Endothelial cell (in vitro differentiated cells): ENCODE data around the gene TUBGCP4. TPM values are rescaled to one million over a fixed set of nuclear protein-coding genes. Genes with fewer than 3 reads are reported as not detected.
A peak's percentile ranks its signal among the peaks of the same experiment; 100 is the strongest.

Source experiments
- DNase-seq: peaks from one replicate; pipeline ENCODE4 v3.0.0; 2021; ENCODE audit warnings: low spot score
- H3K27ac Mint-ChIP-seq: one replicate; pipeline ENCODE4 v1.8.0; 2021; ENCODE audit warnings: mixed read lengths, inconsistent platforms; ENCODE audit not compliant: unreplicated experiment
- H3K27me3 Mint-ChIP-seq: one replicate; pipeline ENCODE4 v1.8.0; 2021; ENCODE audit warnings: mild to moderate bottlenecking, moderate library complexity, mixed read lengths, inconsistent platforms; ENCODE audit not compliant: unreplicated experiment
- H3K36me3 Mint-ChIP-seq: one replicate; pipeline ENCODE4 v1.8.0; 2021; ENCODE audit warnings: mild to moderate bottlenecking, low read depth, mixed read lengths, inconsistent platforms; ENCODE audit not compliant: unreplicated experiment
- H3K4me1 Mint-ChIP-seq: one replicate; pipeline ENCODE4 v1.8.0; 2021; ENCODE audit warnings: mild to moderate bottlenecking, mixed read lengths, inconsistent platforms; ENCODE audit not compliant: unreplicated experiment
- H3K4me3 Mint-ChIP-seq: one replicate; pipeline ENCODE4 v1.8.0; 2021; ENCODE audit warnings: mild to moderate bottlenecking, mixed read lengths, inconsistent platforms; ENCODE audit not compliant: unreplicated experiment
- H3K9me3 Mint-ChIP-seq: one replicate; pipeline ENCODE4 v1.8.0; 2021; ENCODE audit warnings: mixed read lengths, inconsistent platforms; ENCODE audit not compliant: unreplicated experiment
- total RNA-seq: library from RNA; stranded (reverse); fragmentation: NEBNext Ultra II Directional; extraction: Animal tissue kit (Norgen Biotek cat#: 25700); gene quantifications from one replicate; pipeline ENCODE4 v1.2.1, GENCODE V29; 2021; ENCODE audit not compliant: unreplicated experiment
- TF ChIP-seq, protein P1 (sequence below): fragments of 200-600 bp; sonication (generic); IDR thresholded peaks from one replicate; pipeline ENCODE4 v1.5.0; 2021; ENCODE audit warnings: antibody characterized with exemption; ENCODE audit not compliant: unreplicated experiment

The TUBGCP4 gene
- total RNA-seq, 1 donor from 2014 or later: 14.6 TPM

DNA sequence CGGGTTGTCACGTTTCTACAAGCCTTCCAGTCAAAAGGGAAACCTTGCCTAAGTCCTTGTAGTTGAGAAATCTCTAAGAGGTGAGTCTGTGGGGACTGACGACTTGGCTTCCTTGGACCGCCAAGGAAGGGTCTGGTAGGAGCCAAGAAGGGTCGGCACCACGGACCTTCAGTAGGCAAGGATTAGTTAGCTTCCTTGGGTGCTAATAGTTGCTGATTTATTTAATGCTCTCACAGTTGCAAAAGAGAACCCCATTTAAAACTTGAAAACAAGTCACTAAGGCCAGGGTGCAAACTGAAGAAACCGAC, 40.2 kb upstream of the TUBGCP4 start:
- no peaks in the 10 kb centered on the region for H3K9me3 Mint-ChIP-seq
- peaks cover 3% of the 10 kb centered on the region for H3K27me3 Mint-ChIP-seq
- TF ChIP-seq, protein P1, sequence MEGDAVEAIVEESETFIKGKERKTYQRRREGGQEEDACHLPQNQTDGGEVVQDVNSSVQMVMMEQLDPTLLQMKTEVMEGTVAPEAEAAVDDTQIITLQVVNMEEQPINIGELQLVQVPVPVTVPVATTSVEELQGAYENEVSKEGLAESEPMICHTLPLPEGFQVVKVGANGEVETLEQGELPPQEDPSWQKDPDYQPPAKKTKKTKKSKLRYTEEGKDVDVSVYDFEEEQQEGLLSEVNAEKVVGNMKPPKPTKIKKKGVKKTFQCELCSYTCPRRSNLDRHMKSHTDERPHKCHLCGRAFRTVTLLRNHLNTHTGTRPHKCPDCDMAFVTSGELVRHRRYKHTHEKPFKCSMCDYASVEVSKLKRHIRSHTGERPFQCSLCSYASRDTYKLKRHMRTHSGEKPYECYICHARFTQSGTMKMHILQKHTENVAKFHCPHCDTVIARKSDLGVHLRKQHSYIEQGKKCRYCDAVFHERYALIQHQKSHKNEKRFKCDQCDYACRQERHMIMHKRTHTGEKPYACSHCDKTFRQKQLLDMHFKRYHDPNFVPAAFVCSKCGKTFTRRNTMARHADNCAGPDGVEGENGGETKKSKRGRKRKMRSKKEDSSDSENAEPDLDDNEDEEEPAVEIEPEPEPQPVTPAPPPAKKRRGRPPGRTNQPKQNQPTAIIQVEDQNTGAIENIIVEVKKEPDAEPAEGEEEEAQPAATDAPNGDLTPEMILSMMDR: no peak
- peaks cover 32% of the 10 kb centered on the region for H3K4me1 Mint-ChIP-seq
- H3K36me3 Mint-ChIP-seq: peaks cover 10% of the 10 kb centered on the region
- H3K27ac Mint-ChIP-seq: peak overlapping the region; percentile 84
- no peak for DNase-seq
- peak overlapping the region; percentile 92 for H3K4me3 Mint-ChIP-seq

DNA sequence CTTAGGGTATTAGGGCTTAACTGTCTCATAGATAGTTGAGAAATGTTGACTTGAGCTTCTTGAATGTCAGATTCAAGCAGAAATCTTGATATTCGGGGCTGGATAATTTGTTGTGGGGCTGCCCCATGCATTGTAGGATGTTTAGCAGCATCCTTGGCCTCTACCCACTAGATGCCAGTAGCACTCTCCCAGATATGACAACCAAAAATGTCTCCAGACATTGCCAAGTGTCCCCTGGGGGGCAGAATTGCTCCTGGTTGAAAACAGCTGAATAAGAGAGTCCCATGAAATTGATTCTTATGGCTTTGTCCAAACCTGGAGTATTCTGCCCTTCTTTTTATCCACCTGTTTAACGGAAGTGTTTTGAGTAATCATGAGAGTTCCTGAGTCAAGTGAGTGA, 24.6 kb upstream of the TUBGCP4 start:
- Mint-ChIP-seq H3K36me3 (peaks cover 4% of the 10 kb centered on the region), H3K4me3 (no peak overlapping the region), H3K4me1 (peaks cover 12% of the 10 kb centered on the region), H3K9me3 (no peaks in the 10 kb centered on the region), H3K27ac (no peak overlapping the region), H3K27me3 (no peaks in the 10 kb centered on the region)
- no peak for DNase-seq
- TF ChIP-seq, protein P1: no peak

DNA sequence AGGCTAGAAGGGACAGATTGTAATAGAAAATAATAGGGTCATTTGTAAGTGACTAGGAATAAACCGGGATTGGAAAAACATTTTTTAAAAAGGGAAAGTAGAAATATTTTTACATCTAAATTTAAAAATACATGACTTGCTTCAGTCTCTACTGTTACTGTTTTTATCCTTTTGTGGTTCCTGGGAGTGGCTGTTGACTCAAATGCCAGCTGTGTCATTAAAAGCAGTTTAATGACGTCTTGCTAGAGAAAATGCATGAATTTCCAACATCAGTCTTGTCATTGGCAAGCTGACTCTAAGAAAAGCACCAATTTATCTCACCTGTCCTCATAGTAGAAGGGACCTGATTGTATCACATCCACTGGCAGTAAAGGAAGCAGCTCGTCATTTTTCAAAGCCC, 23.8 kb upstream of the TUBGCP4 start:
- Mint-ChIP-seq H3K9me3 (no peaks in the 10 kb centered on the region), H3K27me3 (no peaks in the 10 kb centered on the region), H3K4me3 (no peak overlapping the region), H3K4me1 (peaks cover 9% of the 10 kb centered on the region), H3K36me3 (peaks cover 4% of the 10 kb centered on the region), H3K27ac (no peak overlapping the region)
- DNase-seq: no peak
- TF ChIP-seq, protein P1: no peak

DNA sequence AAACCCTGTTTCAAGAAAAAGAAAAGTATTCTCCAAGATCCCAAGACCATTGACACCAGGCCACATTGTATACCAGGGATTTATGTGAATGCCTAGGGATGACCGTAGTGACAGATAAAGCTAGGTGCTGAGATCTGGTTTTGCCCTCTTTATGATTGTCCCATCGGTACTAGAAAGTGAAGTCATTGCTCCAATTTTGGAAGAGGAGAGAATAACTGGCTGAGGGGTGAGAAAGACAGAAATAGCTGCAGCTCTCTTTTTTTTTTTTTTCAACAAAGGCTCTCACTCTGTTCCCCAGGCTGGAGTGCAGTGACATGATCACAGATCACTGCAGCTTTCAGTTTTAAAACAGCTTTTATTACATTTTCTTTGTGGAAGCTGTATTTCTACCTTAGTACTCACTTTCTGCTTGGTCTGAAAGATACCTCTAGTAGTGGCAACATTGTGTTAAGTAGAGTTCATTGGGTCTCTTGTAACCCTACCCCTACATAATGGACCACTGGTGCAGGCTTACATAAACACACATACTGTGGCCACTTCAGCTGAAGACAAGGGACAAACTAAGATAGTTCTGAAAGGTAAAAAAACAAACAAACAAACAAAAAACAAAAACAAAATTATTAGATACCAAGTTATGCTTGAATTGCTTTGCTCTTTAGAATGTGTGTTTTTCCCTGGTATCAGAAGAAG, 18.1 kb upstream of the TUBGCP4 start:
- TF ChIP-seq, protein P1: no peak
- H3K27me3 Mint-ChIP-seq: no peaks in the 10 kb centered on the region
- H3K27ac Mint-ChIP-seq: no peak overlapping the region
- H3K4me3 Mint-ChIP-seq: no peak overlapping the region
- DNase-seq: no peak
- H3K4me1 Mint-ChIP-seq: peaks cover 3% of the 10 kb centered on the region
- H3K36me3 Mint-ChIP-seq: peaks cover 7% of the 10 kb centered on the region
- H3K9me3 Mint-ChIP-seq: no peaks in the 10 kb centered on the region

DNA sequence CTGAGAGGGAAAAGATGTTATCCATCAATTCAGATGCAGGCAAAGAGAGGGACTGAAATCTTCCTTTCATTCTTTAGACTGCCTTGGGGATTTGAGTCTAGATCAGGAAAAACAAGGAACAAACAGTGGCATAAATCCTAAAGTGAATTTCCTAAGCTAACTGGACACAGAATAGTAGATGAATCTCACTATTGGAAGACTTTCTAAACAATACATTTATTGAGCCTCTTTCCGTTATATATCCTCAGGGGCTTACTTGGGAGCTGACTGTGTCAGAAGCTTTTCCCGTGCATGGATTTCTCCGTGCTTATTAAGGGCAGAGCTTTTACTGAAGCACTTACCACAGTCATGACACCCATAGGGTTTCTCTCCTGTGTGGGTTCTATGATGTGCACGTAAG, 10.1 kb upstream of the TUBGCP4 start:
- peaks cover 10% of the 10 kb centered on the region for H3K9me3 Mint-ChIP-seq
- no peak overlapping the region for H3K27ac Mint-ChIP-seq
- TF ChIP-seq, protein P1: no peak
- peak overlapping the region; percentile 79 for H3K4me3 Mint-ChIP-seq
- peaks cover 63% of the 10 kb centered on the region for H3K36me3 Mint-ChIP-seq
- DNase-seq: no peak
- H3K4me1 Mint-ChIP-seq: peaks cover 12% of the 10 kb centered on the region
- H3K27me3 Mint-ChIP-seq: no peaks in the 10 kb centered on the region
